HEK293 (cell line): ENCODE results near the gene GARRE1.

ENCODE experiments used
- KLF9 ChIP-seq: fragments of 450-650 bp; formaldehyde crosslinking; IDR thresholded peaks from 2 replicates; pipeline ENCODE4 v1.5.1; 2016; ENCODE audit warnings: missing biosample characterization, missing genetic modification characterization, low read depth
- PRDM1 ChIP-seq: fragments of 450-650 bp; formaldehyde crosslinking; IDR thresholded peaks from 2 replicates; pipeline ENCODE4; 2016; ENCODE audit warnings: missing biosample characterization, missing genetic modification characterization
- TRIM28 ChIP-seq: IDR thresholded peaks from 2 replicates; pipeline ENCODE4 v1.6.1; 2011; ENCODE audit warnings: low read length, control low read depth, borderline replicate concordance
- ZBTB8A ChIP-seq: fragments of 450-650 bp; formaldehyde crosslinking; IDR thresholded peaks from 2 replicates; pipeline ENCODE4 v1.5.1; 2016; ENCODE audit warnings: missing biosample characterization, missing genetic modification characterization
- ZEB2 ChIP-seq: fragments of 450-650 bp; formaldehyde crosslinking; IDR thresholded peaks from 2 replicates; pipeline ENCODE4 v1.5.1; 2016; ENCODE audit warnings: missing biosample characterization, missing genetic modification characterization
- ZFP41 ChIP-seq: fragments of 450-650 bp; formaldehyde crosslinking; IDR thresholded peaks from 2 replicates; pipeline ENCODE4 v1.5.1; 2016; ENCODE audit warnings: missing biosample characterization, missing genetic modification characterization, borderline replicate concordance
- ZIC2 ChIP-seq: fragments of 450-650 bp; formaldehyde crosslinking; IDR thresholded peaks from 2 replicates; pipeline ENCODE4 v1.5.1; 2016; ENCODE audit warnings: missing biosample characterization, missing genetic modification characterization
- ZNF175 ChIP-seq: fragments of 450-650 bp; formaldehyde crosslinking; IDR thresholded peaks from 2 replicates; pipeline ENCODE4 v1.5.1; 2016; ENCODE audit warnings: missing biosample characterization, missing genetic modification characterization
- ZNF19 ChIP-seq: fragments of 450-650 bp; formaldehyde crosslinking; IDR thresholded peaks from 2 replicates; pipeline ENCODE4; 2016; ENCODE audit warnings: missing biosample characterization, missing genetic modification characterization, low read depth
- ZNF280C ChIP-seq: fragments of 450-650 bp; formaldehyde crosslinking; IDR thresholded peaks from 2 replicates; pipeline ENCODE4 v1.5.1; 2016; ENCODE audit warnings: missing biosample characterization, missing genetic modification characterization
- ZNF37A ChIP-seq: fragments of 450-650 bp; IDR thresholded peaks from 2 replicates; pipeline ENCODE4 v1.5.1; 2018; ENCODE audit warnings: missing biosample characterization, missing genetic modification characterization
- ZNF423 ChIP-seq: fragments of 450-650 bp; formaldehyde crosslinking; IDR thresholded peaks from 2 replicates; pipeline ENCODE4 v1.5.1; 2016; ENCODE audit warnings: missing biosample characterization, missing genetic modification characterization
- ZNF510 ChIP-seq: fragments of 450-650 bp; formaldehyde crosslinking; IDR thresholded peaks from 2 replicates; pipeline ENCODE4 v1.5.1; 2018; ENCODE audit warnings: mild to moderate bottlenecking, missing genetic modification characterization, missing biosample characterization; ENCODE audit not compliant: insufficient replicate concordance
- ZNF548 ChIP-seq: fragments of 450-650 bp; formaldehyde crosslinking; IDR thresholded peaks from 2 replicates; pipeline ENCODE4 v1.5.1; 2016; ENCODE audit warnings: missing biosample characterization, missing genetic modification characterization
- ZNF585B ChIP-seq: fragments of 450-650 bp; formaldehyde crosslinking; IDR thresholded peaks from 2 replicates; pipeline ENCODE4 v1.5.1; 2016; ENCODE audit warnings: missing biosample characterization, missing genetic modification characterization
- ZNF658 ChIP-seq: fragments of 450-650 bp; formaldehyde crosslinking; IDR thresholded peaks from 2 replicates; pipeline ENCODE4; 2016; ENCODE audit warnings: missing biosample characterization, missing genetic modification characterization
- ZNF660 ChIP-seq: fragments of 450-650 bp; IDR thresholded peaks from 2 replicates; pipeline ENCODE4 v1.5.1; 2018; ENCODE audit warnings: missing biosample characterization, mild to moderate bottlenecking, missing genetic modification characterization
- ZNF677 ChIP-seq: fragments of 450-650 bp; IDR thresholded peaks from 2 replicates; pipeline ENCODE4 v1.5.0; 2018; ENCODE audit warnings: missing biosample characterization, mild to moderate bottlenecking, missing genetic modification characterization, moderate library complexity
- ZSCAN23 ChIP-seq: fragments of 450-650 bp; formaldehyde crosslinking; IDR thresholded peaks from 2 replicates; pipeline ENCODE4 v1.5.1; 2016; ENCODE audit warnings: missing biosample characterization, missing genetic modification characterization
- ZSCAN30 ChIP-seq: fragments of 450-650 bp; IDR thresholded peaks from 2 replicates; pipeline ENCODE4 v1.5.1; 2018; ENCODE audit warnings: missing biosample characterization, mild to moderate bottlenecking, missing genetic modification characterization, moderate library complexity
- TF ChIP-seq, protein P1 (sequence below): fragments of 450-650 bp; formaldehyde crosslinking; IDR thresholded peaks from 2 replicates; pipeline ENCODE4 v1.5.1; 2016; ENCODE audit warnings: missing biosample characterization, missing genetic modification characterization
- TF ChIP-seq, protein P2 (sequence below): fragments of 450-650 bp; formaldehyde crosslinking; IDR thresholded peaks from 2 replicates; pipeline ENCODE4 v1.5.1; 2016; ENCODE audit warnings: missing biosample characterization, missing genetic modification characterization, low read depth
- TF ChIP-seq, protein P3 (sequence below): fragments of 450-650 bp; formaldehyde crosslinking; IDR thresholded peaks from 2 replicates; pipeline ENCODE4 v1.5.1; 2016; ENCODE audit warnings: missing biosample characterization, missing genetic modification characterization

Gene GARRE1

GRCh38 chr19:34254698-34255432, 511 bp downstream of the GARRE1 start (continued):
- no peak for TF ChIP-seq ZFP41 (tag by site-specific recombination)
- no peak for TF ChIP-seq ZNF585B (tag by site-specific recombination)
- TF ChIP-seq ZIC2 (tag by site-specific recombination): peak; percentile 13; the same call in 1 of the 2 replicates
- TF ChIP-seq ZNF175 (tag by site-specific recombination): no peak
- no peak for TF ChIP-seq ZNF280C (tag by site-specific recombination)
- TF ChIP-seq ZEB2 (tag by site-specific recombination): peak; percentile 32; the same call in 1 of the 2 replicates
- TF ChIP-seq ZNF19 (tag by site-specific recombination): no peak
- no peak for TF ChIP-seq ZNF658 (tag by site-specific recombination)
- TF ChIP-seq TRIM28: no peak
- peak; percentile 90 for TF ChIP-seq ZNF660 (tag by site-specific recombination)
- TF ChIP-seq, protein P1, sequence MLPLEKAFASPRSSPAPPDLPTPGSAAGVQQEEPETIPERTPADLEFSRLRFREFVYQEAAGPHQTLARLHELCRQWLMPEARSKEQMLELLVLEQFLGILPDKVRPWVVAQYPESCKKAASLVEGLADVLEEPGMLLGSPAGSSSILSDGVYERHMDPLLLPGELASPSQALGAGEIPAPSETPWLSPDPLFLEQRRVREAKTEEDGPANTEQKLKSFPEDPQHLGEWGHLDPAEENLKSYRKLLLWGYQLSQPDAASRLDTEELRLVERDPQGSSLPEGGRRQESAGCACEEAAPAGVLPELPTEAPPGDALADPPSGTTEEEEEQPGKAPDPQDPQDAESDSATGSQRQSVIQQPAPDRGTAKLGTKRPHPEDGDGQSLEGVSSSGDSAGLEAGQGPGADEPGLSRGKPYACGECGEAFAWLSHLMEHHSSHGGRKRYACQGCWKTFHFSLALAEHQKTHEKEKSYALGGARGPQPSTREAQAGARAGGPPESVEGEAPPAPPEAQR (tag by site-specific recombination): no peak
- 0 out of 2 replicates have a peak, but pooled peaks have one; percentile 51 for TF ChIP-seq ZNF37A (tag by site-specific recombination)
- peak; percentile 79 for TF ChIP-seq ZNF677 (tag by site-specific recombination)
- TF ChIP-seq, protein P2, sequence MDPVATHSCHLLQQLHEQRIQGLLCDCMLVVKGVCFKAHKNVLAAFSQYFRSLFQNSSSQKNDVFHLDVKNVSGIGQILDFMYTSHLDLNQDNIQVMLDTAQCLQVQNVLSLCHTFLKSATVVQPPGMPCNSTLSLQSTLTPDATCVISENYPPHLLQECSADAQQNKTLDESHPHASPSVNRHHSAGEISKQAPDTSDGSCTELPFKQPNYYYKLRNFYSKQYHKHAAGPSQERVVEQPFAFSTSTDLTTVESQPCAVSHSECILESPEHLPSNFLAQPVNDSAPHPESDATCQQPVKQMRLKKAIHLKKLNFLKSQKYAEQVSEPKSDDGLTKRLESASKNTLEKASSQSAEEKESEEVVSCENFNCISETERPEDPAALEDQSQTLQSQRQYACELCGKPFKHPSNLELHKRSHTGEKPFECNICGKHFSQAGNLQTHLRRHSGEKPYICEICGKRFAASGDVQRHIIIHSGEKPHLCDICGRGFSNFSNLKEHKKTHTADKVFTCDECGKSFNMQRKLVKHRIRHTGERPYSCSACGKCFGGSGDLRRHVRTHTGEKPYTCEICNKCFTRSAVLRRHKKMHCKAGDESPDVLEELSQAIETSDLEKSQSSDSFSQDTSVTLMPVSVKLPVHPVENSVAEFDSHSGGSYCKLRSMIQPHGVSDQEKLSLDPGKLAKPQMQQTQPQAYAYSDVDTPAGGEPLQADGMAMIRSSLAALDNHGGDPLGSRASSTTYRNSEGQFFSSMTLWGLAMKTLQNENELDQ (tag by site-specific recombination): no peak
- TF ChIP-seq ZNF548 (tag by site-specific recombination): no peak
- no peak for TF ChIP-seq ZSCAN23 (tag by site-specific recombination)
- peak; percentile 77 for TF ChIP-seq ZBTB8A (tag by site-specific recombination)
- peak; percentile 94 for TF ChIP-seq ZSCAN30
- TF ChIP-seq, protein P3, sequence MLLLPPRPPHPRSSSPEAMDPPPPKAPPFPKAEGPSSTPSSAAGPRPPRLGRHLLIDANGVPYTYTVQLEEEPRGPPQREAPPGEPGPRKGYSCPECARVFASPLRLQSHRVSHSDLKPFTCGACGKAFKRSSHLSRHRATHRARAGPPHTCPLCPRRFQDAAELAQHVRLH (tag by site-specific recombination): no peak
- no peak for TF ChIP-seq ZNF423 (tag by site-specific recombination)
- no peak for TF ChIP-seq ZNF510 (tag by site-specific recombination)
- no peak for TF ChIP-seq PRDM1
- peak; percentile 88 for TF ChIP-seq KLF9
